IPS DF 19.7 (cell line): ENCODE data around the gene CFAP43.
"Not testable (repeated sequence)": the region's sequence is repeated elsewhere in the genome, so short reads cannot be mapped to it uniquely, and the experiment has no call there.

ENCODE experiments used
- DNase-seq: peaks from one replicate; pipeline ENCODE4 v3.0.0-alpha.2; 2013; ENCODE audit warnings: low read depth, low spot score

The CFAP43 gene

DNA sequence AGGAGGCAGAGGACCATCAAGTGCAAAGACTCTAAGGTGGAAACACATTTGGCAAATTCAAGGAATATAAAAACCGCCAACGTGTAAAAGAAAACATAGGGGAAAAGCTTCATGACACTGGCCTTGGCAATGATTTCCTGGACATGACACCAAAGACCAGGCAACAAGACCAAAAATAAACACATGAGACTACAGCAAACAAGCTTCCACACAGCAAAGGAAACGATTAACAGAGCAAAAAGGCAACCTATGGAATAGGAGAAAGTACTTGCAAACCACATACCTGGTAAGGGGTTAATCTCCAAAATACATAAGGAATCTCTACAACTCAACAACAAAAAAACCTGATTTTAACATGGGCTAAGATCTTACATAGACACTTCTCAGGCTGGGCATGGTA lies 26.0 kb upstream of the CFAP43 start:
- no peak for DNase-seq

- DNase-seq, result no peak
Measured at GRCh38 chr10:104257235-104257634, 25.1 kb upstream of the CFAP43 start.

DNA sequence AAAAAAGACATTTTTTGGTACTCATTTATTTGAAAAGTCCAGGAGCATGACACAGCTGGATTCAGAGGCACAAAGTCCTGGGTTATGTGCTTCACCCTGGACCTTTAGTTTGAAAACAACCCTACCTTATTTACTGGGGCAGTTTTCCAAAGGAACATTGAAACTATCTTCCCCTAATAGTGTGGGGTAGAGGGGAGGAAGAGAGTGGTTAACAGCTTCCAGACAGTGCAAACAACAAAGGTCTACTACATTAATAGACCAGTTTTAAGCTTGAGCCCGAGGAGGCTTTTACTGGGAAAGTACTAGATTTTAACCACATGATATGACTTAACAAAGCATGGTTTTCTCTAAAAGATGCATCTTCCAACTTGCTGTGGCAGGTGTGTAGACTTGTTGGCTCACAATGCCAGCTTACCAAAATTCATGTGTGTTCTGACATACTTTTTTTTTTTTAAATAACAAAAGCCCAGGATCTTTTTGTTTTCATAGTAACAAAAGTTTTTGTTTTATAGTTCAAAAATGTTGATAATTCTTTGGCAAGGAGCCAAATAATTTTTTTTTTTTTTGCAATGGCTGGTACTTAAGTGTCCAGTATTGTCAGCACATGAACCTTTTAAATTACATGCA lies 24.3 kb upstream of the CFAP43 start:
- DNase-seq, result no peak

DNA sequence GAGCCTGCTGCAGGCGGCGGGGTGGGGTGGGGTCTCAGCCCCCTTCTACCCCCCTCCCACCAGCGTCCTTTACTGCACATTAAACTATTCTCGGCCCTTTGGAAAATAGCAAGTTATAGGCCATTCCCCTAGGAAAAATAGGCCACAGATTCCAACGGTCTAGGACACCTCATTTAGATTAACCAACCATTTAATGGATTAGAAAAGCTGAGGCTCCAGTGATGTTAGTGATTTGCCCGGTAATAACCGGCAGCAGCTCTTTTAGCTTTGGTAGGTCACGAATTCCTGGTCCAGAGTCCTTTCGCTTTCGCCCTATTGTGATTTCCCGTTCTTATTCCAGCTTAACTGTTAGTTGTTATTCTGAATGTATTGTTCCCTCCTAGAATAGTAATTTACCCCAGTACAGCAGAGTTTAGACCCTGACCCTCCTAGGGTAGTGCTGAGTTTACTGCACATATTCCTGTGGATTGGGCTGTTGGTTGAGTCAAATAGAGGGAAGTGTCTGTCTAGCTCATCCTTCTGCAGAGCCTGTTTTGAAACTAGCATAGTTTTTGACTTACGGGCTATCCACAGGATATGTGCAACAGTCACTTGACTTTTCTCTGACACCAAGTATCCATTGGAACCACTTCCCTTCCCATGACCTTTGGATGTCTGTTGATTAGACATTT lies 23.3 kb upstream of the CFAP43 start:
- DNase-seq, result no peak

DNA sequence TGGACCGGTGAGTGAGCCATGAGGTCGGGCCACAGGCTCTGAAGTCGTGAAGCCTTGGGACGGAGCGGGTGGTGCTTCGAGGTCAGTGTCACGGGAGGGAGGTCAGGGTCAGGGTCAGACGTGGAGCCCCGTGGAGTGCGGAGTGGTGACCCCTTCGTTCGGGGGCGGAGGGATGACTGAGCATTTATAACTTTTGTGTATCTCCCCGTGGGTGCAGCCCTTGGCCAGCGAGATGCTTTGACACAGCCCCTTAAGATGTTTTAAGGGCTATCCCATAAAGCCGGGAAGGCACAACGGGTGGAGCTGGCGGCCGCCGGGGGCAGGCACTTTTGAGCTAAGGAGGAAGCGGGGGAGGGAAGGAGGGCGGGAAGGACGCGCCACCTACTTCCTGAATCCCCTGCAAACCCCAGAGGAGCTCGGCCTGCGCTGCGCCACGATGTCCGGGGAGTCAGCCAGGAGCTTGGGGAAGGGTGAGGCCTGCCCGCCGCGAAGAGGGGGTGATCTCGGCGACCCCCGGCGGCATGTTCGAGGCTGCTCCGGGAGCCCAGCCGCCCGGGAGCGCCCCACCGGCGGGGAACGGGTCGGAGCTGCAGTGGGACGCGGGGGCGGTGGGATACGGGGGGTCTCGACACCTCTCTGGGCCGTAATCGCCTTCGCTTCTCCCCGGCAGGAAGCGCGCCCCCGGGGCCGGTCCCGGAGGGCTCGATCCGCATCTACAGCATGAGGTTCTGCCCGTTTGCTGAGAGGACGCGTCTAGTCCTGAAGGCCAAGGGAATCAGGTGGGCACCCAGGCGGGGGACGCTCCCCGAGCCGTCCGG lies 22.5 kb upstream of the CFAP43 start, which contains the start of gene GSTO1:
TSS of gene GSTO1 (plus strand) at position 400 of the 818 bp plus-strand sequence. CDS start at position 437, 37 bp downstream.
- no peak for DNase-seq

DNA sequence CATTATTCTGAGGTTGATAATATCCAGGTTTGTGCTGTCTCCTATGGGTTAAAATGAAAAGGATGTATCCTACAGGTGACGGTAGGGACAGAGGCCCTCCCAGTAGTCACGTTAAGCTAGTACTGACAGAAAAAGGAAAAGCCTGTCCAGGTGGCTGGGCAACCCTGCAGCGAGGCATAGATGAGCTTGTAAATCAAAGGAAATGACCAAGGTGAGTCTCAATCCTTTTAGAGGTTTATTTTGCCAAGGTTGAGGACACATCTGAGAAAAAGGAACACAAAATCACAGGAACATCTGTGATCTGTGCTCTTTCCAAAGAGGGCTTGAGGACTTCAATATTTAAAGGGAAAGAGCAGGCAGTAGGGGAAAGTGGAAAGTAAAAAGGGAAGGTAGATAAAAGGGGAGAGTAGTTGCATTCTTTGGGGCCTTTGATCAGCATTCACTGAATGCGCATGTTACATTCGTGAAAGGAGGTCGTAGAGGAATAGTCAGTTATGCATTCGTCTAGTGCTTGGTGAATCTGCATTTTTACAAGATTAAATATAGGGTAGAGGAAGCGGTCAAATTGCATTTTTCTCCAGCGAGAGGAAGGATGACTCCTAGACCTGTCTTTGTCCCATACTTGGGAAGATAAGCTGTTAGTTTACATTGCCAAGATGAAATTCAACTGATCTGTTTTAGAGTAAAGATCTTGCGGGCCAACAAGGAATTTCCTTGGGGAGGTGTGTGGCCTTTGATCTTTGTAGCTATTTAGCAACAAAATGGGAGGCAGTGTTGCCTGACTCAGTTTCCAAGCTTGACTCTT lies 21.6 kb upstream of the CFAP43 start:
- DNase-seq, result no peak

DNA sequence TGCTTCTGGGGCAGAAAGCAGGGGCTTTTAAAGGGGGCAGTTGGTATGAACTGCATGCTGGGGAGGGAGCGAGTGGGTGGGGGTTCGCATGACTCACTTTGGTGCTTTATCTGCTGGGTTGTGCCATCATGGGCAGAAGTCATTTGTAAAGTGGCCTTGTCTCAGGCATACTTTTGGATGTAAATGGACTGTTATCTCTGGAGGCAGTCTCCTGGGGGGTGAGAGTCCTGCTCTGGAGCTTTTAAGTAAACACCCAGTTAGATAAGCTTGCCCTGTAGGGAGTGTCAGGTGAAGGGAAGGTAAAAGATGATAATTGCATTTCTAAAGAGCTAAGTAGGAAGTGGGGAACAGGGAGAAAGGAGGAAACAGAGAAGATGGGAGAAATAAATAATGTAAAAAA lies 20.9 kb upstream of the CFAP43 start:
- DNase-seq, result no peak

DNA sequence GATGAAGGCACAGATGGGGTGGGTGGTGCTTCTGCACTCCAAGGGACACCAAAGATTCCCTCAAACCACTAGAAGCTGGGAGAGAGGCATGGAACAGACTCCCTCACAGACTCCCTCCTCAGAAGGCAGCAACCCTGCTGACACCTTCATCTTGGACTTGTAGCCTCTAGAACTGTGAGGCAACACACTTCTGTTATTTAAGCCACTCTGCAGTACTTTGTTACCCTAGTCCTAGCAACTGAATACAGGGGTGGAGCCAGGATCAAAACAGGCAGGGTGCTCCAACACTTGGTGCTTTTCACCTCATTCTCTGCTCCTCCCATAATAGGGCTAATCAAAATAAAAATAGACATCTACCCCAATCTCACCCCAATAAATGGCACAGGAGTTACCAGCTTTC lies 20.2 kb upstream of the CFAP43 start:
- DNase-seq, result no peak

DNA sequence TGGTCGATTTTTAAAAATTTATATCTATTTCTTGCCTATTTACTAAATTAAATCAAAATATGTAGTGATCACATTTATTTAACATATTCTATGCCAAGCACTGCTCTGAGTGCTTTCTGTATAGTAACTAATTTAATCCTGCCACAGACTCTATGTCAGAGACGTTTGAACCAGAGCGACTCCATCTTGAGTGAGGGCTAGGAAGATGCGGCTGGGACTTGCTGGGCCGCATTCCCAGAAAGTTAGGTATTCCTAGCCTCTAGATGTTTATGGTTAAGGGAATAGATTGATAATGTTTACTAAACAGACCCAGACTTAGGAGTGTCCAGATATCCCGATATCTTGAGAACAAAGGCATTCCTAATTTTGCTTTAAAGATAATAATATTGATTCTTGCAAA lies 19.3 kb upstream of the CFAP43 start:
- DNase-seq, result no peak

DNA sequence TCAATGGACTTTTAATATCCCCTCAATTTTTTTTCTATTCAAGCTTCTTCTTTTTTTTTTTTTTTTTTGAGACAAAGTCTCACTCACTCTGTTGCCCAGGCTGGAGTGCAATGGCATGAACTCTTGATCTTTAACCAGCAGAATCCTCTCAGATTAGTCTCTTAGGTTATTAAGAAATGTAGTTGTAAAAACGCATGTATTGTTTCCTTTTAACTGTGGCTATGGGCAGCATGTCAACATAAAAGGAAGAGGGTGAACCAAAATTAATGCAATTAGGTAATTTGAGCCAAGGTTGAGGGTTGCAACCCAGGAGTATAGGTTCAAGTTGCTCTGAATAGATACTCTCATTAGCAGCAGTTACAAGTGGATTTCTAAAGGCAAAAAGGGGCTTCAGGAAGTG lies 18.2 kb upstream of the CFAP43 start:
- no peak for DNase-seq

- DNase-seq, result not testable (repeated sequence)
Measured at GRCh38 chr10:104248931-104249330, 16.8 kb upstream of the CFAP43 start.

DNA sequence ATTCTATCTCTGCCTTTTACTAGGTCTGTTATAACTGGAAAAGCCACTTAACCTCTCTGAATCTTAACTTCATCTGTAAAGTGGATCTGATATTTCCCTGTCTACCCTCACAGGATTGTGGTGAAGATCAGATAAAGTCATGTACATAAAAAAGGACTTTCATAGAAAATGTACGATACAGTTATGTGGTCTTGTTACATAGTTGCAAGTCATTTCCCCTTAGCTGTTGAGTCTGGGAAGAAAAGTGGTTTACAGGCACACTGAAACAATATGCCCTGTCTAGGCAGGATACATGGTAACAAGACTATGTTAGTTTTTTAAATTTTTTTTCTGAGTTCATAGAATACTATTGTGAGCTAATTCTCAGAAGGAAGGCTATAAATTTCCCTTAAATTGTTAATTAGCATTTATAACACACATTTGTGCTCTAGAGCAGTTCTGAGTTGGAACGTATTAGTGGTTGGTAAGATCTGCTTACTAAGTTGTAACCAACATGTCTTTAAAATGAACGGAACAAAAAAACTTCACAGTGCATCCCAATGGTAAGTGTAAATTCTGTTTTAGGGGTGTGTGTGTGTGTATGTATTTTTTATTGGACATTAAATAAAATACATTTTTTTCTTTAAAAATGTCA lies 15.5 kb upstream of the CFAP43 start:
- no peak for DNase-seq

DNA sequence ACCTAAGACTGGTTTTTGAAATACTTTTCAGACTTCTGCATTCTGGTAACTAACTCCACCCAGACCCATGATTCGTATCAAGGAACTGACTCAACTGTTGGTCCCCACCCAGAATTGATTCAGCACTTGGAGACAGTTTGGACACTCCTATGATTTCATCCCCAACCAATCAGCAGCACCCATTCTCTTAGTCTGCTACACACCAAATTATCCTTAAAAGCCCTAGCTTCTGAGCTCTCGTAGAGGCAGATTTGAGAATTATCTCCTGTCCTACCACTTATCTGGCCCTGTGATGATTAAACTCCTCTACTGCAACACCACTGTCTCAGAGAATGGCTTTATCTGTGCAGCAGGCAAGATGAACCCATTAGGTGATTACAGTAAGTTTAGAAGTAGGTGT lies 14.8 kb upstream of the CFAP43 start:
- no peak for DNase-seq

- DNase-seq, result no peak
Measured at GRCh38 chr10:104245066-104245632, 13.0 kb upstream of the CFAP43 start.

GRCh38 chr10:104243512-104243911 lies 11.3 kb upstream of the CFAP43 start:
- no peak for DNase-seq

DNA sequence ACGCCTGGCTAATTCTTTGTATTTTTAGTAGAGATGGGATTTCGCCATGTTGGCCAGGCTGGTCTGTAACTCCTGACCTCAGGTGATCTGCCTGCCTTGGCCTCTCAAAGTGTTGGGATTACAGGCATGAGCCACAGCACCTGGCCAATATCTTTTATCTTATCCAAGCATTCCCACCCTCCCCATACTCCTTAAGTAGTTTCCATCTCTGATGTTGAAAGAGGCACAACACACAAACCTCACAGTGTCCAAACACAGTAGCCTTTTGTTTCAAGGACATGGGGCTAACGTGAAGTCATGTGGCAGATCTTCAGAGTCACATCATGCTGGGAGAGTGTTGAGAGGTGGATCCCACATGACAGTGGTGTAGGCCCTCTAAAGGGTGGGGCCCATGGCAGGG lies 10.8 kb upstream of the CFAP43 start:
- not testable (repeated sequence) for DNase-seq

DNA sequence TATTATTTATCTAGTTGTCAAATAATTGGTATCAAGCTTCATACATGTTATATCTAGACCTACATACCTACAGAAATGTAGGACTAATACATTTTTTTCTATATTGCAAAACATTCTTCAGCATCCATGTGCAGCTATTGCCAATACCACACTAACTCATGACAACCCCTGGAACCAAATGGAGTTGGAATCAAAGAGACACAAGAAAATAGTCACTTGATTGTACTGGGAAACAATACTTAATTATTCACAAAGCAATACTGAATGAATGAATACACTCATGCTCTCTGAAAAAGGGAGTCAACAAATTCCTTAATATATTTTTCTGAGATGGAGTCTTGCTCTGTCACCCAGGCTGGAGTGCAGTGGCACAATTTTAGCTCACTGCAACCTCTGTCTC lies 10.4 kb upstream of the CFAP43 start:
- DNase-seq, result no peak

- DNase-seq, result no peak
Measured at GRCh38 chr10:104240078-104240477, 7.9 kb upstream of the CFAP43 start.

DNA sequence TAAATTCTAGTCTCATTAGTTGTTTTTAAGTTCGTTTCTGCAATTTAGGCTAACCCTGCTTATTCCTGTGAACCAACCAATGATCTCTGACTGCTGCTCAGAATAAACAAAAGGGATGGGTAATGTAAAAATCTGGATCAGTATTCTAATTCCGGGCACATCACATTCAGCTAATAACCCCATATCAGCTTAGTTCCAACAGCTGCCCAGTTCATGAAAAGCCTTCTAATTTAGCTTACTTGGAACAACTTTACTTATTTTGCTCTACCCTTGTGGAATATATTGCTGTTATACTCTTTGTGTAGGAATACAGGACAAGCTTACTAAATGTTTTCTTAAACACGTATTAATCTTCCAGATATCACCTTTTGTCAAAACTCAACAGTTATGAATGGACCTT lies 3.6 kb upstream of the CFAP43 start:
- DNase-seq, result no peak

GRCh38 chr10:104234934-104235333 lies 2.8 kb upstream of the CFAP43 start:
- no peak for DNase-seq

DNA sequence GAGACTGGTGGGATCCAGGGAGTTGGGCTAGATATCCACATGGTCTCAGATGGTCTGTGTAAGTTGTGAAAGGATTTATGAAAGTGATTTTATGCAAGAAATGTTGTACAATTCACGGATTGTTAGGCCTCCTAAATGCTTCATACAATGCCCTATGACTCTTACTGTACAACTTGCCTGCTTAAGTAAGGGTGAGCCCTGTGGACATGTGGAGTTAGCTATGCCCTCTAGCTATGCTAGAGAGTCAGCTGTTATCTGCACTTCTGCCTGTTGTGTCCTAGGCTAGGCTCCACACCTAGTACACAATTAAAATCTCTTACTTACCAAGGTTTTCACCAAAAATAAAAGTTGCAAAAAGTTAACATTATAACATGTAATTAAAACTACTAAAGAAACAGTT lies 1.7 kb upstream of the CFAP43 start:
- no peak for DNase-seq
